NCI-H2107 treated with DMSO at 0.1 percent for 48 hours (cell line): ENCODE results near the gene QKI.
"Not testable (repeated sequence)": the region's sequence is repeated elsewhere in the genome, so short reads cannot be mapped to it uniquely, and the experiment has no call there.

Source experiments
- DNase-seq: peaks from one replicate; lab custom pipeline; 2025; ENCODE audit not compliant: unreplicated experiment; lab: John Stamatoyannopoulos, UW

The QKI gene

DNA sequence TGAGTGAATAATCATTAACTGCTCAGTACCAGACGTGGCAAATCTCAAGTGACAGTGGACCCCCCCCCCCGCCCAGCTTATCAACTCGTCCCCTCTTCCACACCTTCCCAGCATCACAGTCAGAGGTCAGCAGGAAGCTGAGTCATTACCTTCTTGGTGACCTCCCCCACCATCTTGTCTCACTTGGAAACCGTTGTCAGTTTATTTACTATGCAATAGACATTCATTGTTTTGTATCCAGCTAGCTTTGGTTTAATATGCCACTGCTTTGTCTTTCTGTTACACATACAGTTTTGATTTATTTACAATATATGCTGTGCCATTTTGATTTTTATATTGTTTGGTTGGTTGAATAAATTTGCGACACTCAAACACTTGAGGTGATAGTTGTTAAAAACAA is 158.1 kb downstream of the QKI start:
- no peak for DNase-seq

DNA sequence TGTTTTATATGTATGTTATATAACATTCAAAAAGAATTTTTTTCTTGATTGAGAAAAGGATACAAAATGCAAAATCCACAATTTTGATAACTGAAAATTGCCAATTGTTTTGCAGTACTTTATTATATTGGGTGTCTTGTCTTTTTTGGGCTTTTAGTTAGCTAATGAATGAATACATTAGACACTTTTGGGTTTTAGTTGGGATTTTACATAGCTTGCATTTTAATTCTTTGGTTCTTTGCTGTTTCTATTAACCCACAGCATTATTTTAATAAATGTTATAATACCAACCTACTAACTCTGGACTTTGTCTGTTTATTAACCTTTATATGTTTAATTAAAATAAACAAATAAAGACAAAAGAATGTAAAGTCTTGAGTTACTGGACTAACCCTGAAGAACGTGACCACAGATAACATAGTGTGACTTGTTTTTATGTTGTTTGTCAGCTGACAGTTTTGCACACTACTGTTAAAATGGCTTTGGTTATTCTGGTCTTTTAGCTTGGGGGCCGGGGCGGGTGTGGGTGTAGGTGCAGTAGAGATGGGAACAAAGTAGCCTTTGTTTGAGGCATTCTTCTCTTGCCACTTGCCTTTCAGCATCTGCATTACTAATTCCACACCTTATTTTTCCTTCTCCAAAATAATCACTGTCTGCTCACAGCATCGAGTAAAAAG is 159.1 kb downstream of the QKI start:
- DNase-seq: no peak

DNA sequence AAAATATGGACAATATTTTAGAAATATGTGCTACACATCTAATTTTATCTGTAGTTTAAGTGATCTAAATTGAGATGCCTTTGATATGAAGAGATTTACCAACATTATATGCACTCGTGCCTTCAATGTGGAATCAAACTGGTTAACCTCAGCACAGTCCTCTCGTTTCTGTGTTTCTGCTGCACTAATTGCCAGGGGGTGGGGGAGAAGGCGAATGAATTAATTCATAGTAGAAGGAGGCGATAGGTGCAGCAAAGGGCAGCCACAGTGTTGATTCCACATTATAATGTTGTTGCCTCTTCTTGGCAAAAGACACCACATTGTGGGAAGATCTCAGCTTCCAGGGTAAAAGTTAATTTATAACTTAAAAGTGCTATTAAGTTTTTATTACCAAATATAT is 161.6 kb downstream of the QKI start:
- no peak for DNase-seq

DNA sequence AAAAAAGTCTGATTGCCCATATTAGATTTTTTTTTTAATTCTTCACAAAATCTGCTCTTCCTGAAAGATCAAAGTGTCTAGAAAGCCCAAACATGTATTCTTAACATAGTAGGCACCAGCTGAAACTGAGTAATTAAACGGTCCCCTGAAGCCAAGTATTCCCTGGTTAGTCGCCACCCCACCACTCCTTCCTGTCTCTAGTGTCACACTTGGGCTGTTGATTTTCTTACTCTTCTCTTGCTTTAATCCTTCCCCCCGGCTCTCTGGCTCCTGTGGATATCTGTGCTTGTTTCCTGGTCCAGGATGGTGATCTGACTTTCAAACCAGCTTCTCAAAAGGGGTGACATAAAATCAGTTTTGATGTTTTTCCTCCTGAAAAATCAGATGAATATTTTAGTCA is 162.9 kb downstream of the QKI start:
- no peak for DNase-seq

DNA sequence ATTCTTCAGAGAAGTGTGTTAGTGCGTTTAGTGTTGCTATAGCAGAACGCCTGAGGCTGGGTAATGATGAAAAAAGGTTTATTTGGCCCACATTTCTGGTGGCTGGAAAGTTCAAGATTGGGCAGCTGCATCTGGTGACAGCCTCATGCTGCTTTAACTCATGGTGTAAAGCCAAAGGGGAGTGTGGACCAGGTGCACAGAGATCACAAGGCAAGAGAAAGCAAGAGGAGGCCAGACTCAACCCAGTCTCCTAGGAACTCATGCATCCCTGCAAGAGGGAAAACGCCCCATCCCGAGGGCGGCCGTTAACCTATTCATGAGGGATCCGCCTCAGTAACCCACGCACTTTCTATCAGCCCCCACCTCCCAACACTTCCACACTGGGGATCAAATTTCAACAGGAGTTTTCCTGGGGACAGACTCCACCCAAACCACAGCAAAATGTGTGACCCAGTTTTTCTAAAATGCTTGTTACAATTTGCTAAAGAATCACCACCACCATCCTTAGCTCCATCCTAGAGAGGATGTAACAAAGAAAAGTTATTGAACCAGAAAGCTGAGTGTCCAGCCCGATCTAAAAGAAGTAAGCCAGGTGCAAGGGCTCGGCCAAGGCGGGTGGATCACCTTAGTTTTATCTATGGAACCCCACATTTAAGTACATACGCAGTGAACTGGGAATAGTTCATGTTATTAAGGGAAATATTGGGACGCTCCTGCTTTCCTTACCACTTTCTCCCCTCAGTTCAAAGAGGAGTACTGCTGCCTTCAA is 164.8 kb downstream of the QKI start:
- DNase-seq: no peak

- no peak for DNase-seq
Observed at GRCh38 chr6:163579880-163580295, 165.4 kb downstream of the QKI start.

DNA sequence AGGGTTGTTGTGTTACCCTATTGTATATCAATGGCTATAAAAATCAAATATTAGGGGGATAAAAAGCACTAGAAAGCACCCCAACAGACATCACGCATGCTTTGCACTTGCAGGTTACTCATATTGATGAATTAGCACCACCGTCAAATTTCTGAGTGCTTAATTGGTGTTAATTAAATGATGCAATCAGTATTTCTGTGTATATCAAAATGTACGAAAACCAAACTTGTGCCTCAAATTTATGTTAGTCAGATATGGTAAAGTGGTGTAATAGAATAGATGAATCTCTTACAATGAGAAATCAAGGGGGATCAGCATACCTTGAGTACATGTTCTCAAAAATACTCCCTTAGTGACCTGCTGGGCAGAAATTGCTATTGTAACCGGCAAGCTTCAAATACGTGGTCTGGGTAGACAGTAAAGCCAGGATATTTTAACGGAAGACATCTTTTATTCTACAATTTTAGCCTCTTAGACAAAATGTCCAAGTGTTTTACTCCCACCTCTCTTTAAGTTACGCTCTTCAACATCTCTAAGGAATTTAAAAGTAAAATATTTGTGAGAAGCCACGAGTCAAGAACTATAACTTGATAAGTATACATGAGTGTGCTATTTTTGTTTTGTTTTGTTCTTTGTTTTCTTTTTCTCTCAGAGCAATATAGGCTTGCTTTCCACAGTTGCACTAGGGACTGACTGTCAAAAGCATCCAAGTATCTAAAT is 166.0 kb downstream of the QKI start:
- no peak for DNase-seq

- no peak for DNase-seq
Observed at GRCh38 chr6:163583558-163583957, 169.0 kb downstream of the QKI start.

GRCh38 chr6:163585932-163586437 is 171.5 kb downstream of the QKI start:
- DNase-seq: no peak

GRCh38 chr6:163586888-163587287 is 172.4 kb downstream of the QKI start:
- no peak for DNase-seq

GRCh38 chr6:163588220-163588919 is 173.9 kb downstream of the QKI start:
- no peak for DNase-seq

GRCh38 chr6:163589387-163589786 is 174.9 kb downstream of the QKI start:
- DNase-seq: no peak

GRCh38 chr6:163590132-163590531 is 175.6 kb downstream of the QKI start:
- not testable (repeated sequence) for DNase-seq

GRCh38 chr6:163592872-163593271 is 178.4 kb downstream of the QKI start:
- DNase-seq: no peak

DNA sequence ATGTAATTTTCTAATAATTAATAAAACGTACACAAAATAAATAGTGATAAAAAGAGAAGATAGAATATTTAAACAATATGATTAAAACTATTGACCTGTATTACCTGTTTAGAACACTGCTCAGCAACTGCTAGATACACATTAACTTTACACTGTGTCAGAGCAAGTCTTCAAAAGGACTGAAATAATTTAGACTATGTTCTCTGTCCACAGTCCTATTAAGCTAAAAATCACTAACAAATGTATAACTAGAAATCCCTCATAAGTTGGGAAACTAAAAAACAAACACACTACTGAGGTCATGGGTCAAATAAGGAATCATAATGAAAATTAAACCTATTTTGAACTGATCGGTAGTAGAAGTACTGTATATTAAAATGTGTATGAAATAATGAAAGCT is 181.7 kb downstream of the QKI start:
- DNase-seq: no peak

GRCh38 chr6:163599136-163599535 is 184.6 kb downstream of the QKI start:
- DNase-seq: no peak

- no peak for DNase-seq
Observed at GRCh38 chr6:163599684-163600083, 185.2 kb downstream of the QKI start.

- DNase-seq: no peak
Observed at GRCh38 chr6:163600331-163600730, 185.8 kb downstream of the QKI start.

DNA sequence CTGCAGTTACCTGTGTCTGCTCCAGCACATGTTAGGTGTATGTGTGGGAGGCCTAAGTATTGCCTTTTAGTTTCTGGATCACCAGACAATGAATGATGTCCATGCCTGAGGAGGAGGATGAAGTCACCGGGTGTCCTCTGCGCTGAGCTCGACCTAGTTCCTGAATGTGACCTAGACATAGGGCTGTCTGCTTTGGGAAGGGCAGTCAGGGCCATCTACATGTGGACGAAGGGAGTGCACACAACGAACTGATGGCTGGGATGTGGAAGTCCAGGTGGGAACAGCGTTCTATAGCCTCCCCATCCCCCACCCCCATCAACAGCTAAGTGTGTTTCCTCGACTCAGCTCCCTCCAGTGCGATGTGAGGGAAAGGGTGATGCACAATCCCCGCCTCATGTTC is 186.3 kb downstream of the QKI start:
- no peak for DNase-seq

GRCh38 chr6:163602851-163603250 is 188.3 kb downstream of the QKI start:
- no peak for DNase-seq

DNA sequence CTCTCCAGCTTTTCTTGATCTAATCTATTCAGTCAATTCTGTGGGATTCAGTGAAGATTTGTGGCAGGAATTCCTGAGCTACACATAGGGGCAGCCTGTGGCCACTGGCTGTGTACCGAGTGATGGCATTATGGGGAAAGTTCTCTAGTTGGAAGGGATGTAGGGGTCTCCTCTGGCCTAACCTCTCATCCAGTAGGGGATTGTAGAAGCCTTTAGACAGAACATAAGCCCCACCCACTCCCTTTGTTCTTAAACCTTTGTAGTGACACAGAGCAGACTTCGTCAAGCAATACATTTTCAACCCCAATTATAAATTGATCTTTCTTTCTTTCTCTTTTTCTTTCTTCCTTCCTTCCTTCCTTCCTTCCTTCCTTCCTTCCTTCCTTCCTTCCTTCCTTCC is 188.9 kb downstream of the QKI start:
- DNase-seq: no peak
